ENCODE measurements around the gene FAM107A. TPM values are rescaled to one million over a fixed set of nuclear protein-coding genes. Genes with fewer than 3 reads are reported as not detected.

FAM107A gene
- total and polyA plus RNA-seq, 2 of the 13 experiments (the other 11 are each of a cell fraction or from before 2014, with no cell fraction given), result not detected

- TF ChIP-seq POGK (CRISPR knock-in tag; conservative IDR thresholded peaks at IDR 0.05), result peak; percentile 90
- TF ChIP-seq, protein P1, sequence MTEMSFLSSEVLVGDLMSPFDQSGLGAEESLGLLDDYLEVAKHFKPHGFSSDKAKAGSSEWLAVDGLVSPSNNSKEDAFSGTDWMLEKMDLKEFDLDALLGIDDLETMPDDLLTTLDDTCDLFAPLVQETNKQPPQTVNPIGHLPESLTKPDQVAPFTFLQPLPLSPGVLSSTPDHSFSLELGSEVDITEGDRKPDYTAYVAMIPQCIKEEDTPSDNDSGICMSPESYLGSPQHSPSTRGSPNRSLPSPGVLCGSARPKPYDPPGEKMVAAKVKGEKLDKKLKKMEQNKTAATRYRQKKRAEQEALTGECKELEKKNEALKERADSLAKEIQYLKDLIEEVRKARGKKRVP (CRISPR knock-in tag; IDR thresholded peaks at IDR 0.05), result no peak
- TF ChIP-seq ZNF749 (CRISPR knock-in tag; IDR thresholded peaks at IDR 0.05; ENCODE audit: borderline replicate concordance), result no peak
- peak; percentile 42; the same call in 1 of the 2 replicates for TF ChIP-seq CEBPG (CRISPR knock-in tag; IDR thresholded peaks at IDR 0.05)
- peak; percentile 90 for TF ChIP-seq ATF7-NPFF (CRISPR knock-in tag; IDR thresholded peaks at IDR 0.05; ENCODE audit: low read depth)
- TF ChIP-seq PHF21A (CRISPR knock-in tag; IDR thresholded peaks at IDR 0.05), result peak; percentile 59
- no peak for TF ChIP-seq ZNF75D (CRISPR knock-in tag; IDR thresholded peaks at IDR 0.05; ENCODE audit: borderline replicate concordance)
- TF ChIP-seq PBX3 (CRISPR knock-in tag; IDR thresholded peaks at IDR 0.05; ENCODE audit: borderline replicate concordance), result no peak
- TF ChIP-seq STAT5B (CRISPR knock-in tag; IDR thresholded peaks at IDR 0.05), result 0 out of 2 replicates have a peak, but pooled peaks have one; percentile 80
- TF ChIP-seq ZNF672 (CRISPR knock-in tag; IDR thresholded peaks at IDR 0.05), result no peak
- TF ChIP-seq ZSCAN12 (CRISPR knock-in tag; IDR thresholded peaks at IDR 0.05), result no peak
- TF ChIP-seq, protein P2, sequence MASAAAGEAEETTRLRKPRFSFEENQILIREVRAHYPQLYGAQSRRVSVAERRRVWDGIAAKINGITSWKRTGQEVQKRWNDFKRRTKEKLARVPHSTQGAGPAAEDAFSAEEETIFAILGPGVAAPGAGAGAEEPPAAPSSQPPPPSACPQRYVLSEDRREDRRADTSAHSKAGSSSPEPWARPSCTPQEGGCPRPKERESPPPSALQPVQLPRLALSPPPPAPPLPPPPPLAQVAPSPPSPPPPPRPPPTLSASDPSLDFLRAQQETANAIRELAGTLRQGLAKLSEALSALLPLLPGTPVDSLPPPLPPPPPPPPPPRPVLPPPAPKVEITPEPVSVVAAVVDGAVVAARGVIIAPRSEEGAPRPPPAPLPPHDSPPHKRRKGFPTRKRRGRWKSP (CRISPR knock-in tag; IDR thresholded peaks at IDR 0.05), result 0 out of 2 replicates have a peak, but pooled peaks have one; percentile 41
- no peak for TF ChIP-seq NONO (IDR thresholded peaks at IDR 0.05)
- TF ChIP-seq NONO (CRISPR knock-in tag; conservative IDR thresholded peaks at IDR 0.05), result peak; percentile 29; the same call in 1 of the 2 replicates
- no peak for TF ChIP-seq ZNF256 (CRISPR knock-in tag; conservative IDR thresholded peaks at IDR 0.05)
Measured at GRCh38 chr3:58520403-58521335, 56.5 kb downstream of the FAM107A start (continued).

Measured in HepG2 (cell line).